ENCODE results near the gene SAA1.

SAA1 gene

DNA sequence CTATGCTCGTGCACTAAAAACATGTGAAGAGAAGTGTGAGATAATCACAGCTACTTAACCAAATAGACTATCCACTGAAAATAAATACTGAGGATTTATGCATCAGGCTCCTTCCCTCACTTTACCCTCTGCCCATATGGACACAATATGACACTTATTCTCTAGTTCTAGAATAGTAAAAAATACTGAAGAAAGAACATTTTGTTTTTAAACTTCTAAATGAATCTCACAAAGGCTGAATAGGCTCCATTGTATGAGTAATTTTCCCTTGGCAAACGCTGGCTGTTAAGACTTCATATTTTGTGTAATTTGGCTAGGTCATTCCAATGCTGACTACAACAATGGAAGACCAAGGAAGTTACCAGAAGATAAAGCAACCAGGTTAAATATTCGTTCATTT lies 45.9 kb downstream of the SAA1 start:
- no peak for DNase-seq

GRCh38 chr11:18312663-18313420 lies 46.8 kb downstream of the SAA1 start:
- no peak for DNase-seq

DNA sequence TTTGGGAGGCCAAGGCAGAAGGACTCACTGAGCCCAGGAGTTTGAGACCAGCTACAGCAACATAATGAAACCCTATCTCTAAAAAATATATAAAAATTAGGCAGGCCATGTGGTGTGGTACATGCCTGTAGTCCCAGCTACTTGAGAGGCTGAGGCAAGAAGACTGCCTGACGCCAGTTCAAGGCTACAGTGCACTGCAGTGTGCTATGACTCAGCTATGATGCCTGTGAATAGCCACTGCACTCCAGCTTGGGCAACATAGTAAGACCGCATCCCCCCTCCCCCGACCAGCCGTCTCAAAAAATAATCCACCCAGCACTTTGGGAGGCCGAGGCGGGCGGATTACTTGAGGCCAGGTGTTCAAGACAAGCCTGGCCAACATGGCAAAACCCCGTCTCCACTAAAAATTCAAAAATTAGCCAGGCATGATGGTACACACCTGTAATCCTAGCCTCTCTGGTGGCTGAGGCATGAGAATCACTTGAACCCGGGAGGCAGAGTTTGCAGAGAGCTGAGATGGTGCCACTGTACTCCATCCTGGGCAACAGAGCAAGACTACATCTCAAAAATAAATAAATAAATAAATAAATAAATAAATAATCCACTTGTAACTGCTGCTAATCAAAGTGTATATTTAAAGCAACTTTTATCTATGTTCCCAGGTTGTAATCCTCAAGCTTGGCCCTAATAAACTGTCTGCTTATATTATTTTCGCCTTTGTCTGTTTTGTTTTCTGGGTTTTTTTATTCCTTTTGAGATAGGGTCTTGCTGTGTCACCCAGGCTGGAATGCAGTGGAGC lies 48.1 kb downstream of the SAA1 start:
- DNase-seq, result no peak

GRCh38 chr11:18314784-18315523 lies 48.9 kb downstream of the SAA1 start:
- DNase-seq, result no peak

- DNase-seq, result no peak
These were observed 49.8 kb downstream of the SAA1 start for GRCh38 chr11:18315893-18316292.

GRCh38 chr11:18317551-18317950 lies 51.5 kb downstream of the SAA1 start:
- DNase-seq, result no peak

Data from CD4-positive, alpha-beta T cell treated with Interferon gamma for 1 hour (primary cell).